ENCODE data around the gene KIAA1143. TPM values are rescaled to one million over a fixed set of nuclear protein-coding genes. Genes with fewer than 3 reads are reported as not detected.

Gene KIAA1143
- total RNA-seq (2014; rRNA removed; shearing (Covaris generic)), result 24.3 and 25.0 TPM in 2 replicates
- polyA plus RNA-seq (2016; fragmentation: Nextera tagmentation; extraction: Ambion mirVana), result 21.8 and 23.5 TPM in 2 replicates

GRCh38 chr3:44761424-44762169 lies at the start of gene KIAA1143, which contains the start of gene KIF15:
Gene KIAA1143 (minus strand): TSS chr3:44761619. CDS start chr3:44761602, 17 bp downstream.
Gene KIF15 (plus strand): TSS chr3:44761794. CDS start chr3:44761866, 72 bp downstream.
- WGBS, 2 experiments (ENCODE audit: low coverage in 1 of 2, low lambda C conversion rate in 2 of 2, missing lambda C conversion rate in 2 of 2), result 4 to 5% methylated on average over 60 to 62 of the region's 64 CpGs
- no peaks in the 10 kb centered on the region for H4K20me1 ChIP-seq (ENCODE audit: insufficient read depth)
- peaks cover 5% of the 10 kb centered on the region; the same call in 1 of the 2 replicates for H3K36me3 ChIP-seq (ENCODE audit: low read depth)
- peak within 1 kb of the TSS; percentile 94 for H3K4me2 ChIP-seq (ENCODE audit: unreplicated experiment)
- in situ Hi-C loops (cut with MboI), result no loop called here
- H2AFZ ChIP-seq, result peak within 1 kb of the TSS; percentile 98
- H3F3A ChIP-seq (ENCODE audit: insufficient read depth), result peaks cover 10% of the 10 kb centered on the region; the same call in 1 of the 2 replicates
- DNase-seq, result peak; percentile 97
- no peaks in the 10 kb centered on the region; the same call in none of the 2 replicates for H3K4me1 ChIP-seq (ENCODE audit: insufficient read depth)
- peak within 1 kb of the TSS; percentile 58 for H3K27ac ChIP-seq
- H3K9me3 ChIP-seq (ENCODE audit: low read depth), result no peaks in the 10 kb centered on the region
- TF ChIP-seq EZH2phosphoT487 (IDR thresholded peaks at IDR 0.05; ENCODE audit: insufficient read depth, low read depth), result no peak
- TF ChIP-seq EZH2 (IDR thresholded peaks at IDR 0.05; ENCODE audit: insufficient read depth, poor library complexity, severe bottlenecking), result no peak
- peaks cover 89% of the 10 kb centered on the region for H3K79me2 ChIP-seq (ENCODE audit: insufficient read depth)
- H3K4me3 ChIP-seq, result peak within 1 kb of the TSS; percentile 99
- no peaks in the 10 kb centered on the region for H3K27me3 ChIP-seq (replicated peaks; ENCODE audit: insufficient read depth)
- peak within 1 kb of the TSS; percentile 92 for H3K9ac ChIP-seq
- H3K9me2 ChIP-seq (ENCODE audit: insufficient read depth), result no peaks in the 10 kb centered on the region

DNA sequence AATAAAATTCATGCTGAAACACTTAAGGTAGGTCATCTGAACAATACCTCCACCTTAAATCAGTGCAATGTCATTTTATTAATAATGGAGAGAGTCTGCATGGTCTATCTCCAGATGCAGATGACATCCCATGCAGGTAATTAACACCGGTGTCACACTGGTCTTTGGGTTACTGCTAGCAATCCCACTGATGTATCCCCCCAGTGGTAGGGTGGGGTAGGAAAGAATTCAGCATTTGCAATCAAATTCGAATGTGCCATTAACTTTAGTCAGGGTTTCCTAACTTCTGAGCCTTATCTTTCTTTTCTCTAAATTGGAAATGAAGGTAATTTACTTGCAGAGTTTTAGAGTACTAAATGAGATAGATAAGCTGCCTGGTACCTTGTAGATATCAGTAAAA lies 44.5 kb upstream of the KIAA1143 start:
- Histone ChIP-seq H4K20me1 (ENCODE audit: insufficient read depth) (no peaks in the 10 kb centered on the region), H3K27ac (no peak overlapping the region), H2AFZ (no peak overlapping the region), H3K4me2 (ENCODE audit: unreplicated experiment) (no peak overlapping the region), H3K79me2 (ENCODE audit: insufficient read depth) (no peaks in the 10 kb centered on the region), H3K27me3 (replicated peaks; ENCODE audit: insufficient read depth) (no peaks in the 10 kb centered on the region), H3K4me3 (no peak overlapping the region), H3K9ac (no peak overlapping the region), H3K9me3 (ENCODE audit: low read depth) (no peaks in the 10 kb centered on the region), H3K4me1 (ENCODE audit: insufficient read depth) (no peaks in the 10 kb centered on the region), H3F3A (ENCODE audit: insufficient read depth) (no peaks in the 10 kb centered on the region), H3K9me2 (ENCODE audit: insufficient read depth) (no peaks in the 10 kb centered on the region), H3K36me3 (ENCODE audit: low read depth) (peaks cover 6% of the 10 kb centered on the region; the same call in 1 of the 2 replicates)
- no peak for TF ChIP-seq EZH2 (IDR thresholded peaks at IDR 0.05; ENCODE audit: insufficient read depth, poor library complexity, severe bottlenecking)
- no peak for TF ChIP-seq EZH2phosphoT487 (IDR thresholded peaks at IDR 0.05; ENCODE audit: insufficient read depth, low read depth)
- DNase-seq, result no peak
- WGBS, 2 experiments (ENCODE audit: low coverage in 1 of 2, low lambda C conversion rate in 2 of 2, missing lambda C conversion rate in 2 of 2), result 95 to 98% methylated on average over 2 of the region's 2 CpGs
- in situ Hi-C loops (cut with MboI), result no loop called here

GRCh38 chr3:44803298-44803697 lies 41.9 kb upstream of the KIAA1143 start:
- Histone ChIP-seq H3K4me3 (no peak overlapping the region), H3K79me2 (ENCODE audit: insufficient read depth) (no peaks in the 10 kb centered on the region), H4K20me1 (ENCODE audit: insufficient read depth) (no peaks in the 10 kb centered on the region), H3F3A (ENCODE audit: insufficient read depth) (no peaks in the 10 kb centered on the region), H3K9ac (no peak overlapping the region), H3K27me3 (replicated peaks; ENCODE audit: insufficient read depth) (no peaks in the 10 kb centered on the region), H3K36me3 (ENCODE audit: low read depth) (peaks cover 6% of the 10 kb centered on the region; the same call in 1 of the 2 replicates), H3K4me2 (ENCODE audit: unreplicated experiment) (no peak overlapping the region), H3K9me2 (ENCODE audit: insufficient read depth) (no peaks in the 10 kb centered on the region), H3K9me3 (ENCODE audit: low read depth) (no peaks in the 10 kb centered on the region), H3K27ac (no peak overlapping the region), H3K4me1 (ENCODE audit: insufficient read depth) (no peaks in the 10 kb centered on the region), H2AFZ (no peak overlapping the region)
- WGBS, 2 experiments (ENCODE audit: low coverage in 1 of 2, low lambda C conversion rate in 2 of 2, missing lambda C conversion rate in 2 of 2), result 98 to 99% methylated on average over 2 of the region's 2 CpGs
- no peak for DNase-seq
- in situ Hi-C loops (cut with MboI), result no loop called here
- TF ChIP-seq EZH2 (IDR thresholded peaks at IDR 0.05; ENCODE audit: insufficient read depth, poor library complexity, severe bottlenecking), result no peak
- TF ChIP-seq EZH2phosphoT487 (IDR thresholded peaks at IDR 0.05; ENCODE audit: insufficient read depth, low read depth), result no peak

GRCh38 chr3:44802011-44802410 lies 40.6 kb upstream of the KIAA1143 start:
- H3K9ac ChIP-seq, result no peak overlapping the region
- peaks cover 6% of the 10 kb centered on the region; the same call in 1 of the 2 replicates for H3K36me3 ChIP-seq (ENCODE audit: low read depth)
- TF ChIP-seq EZH2 (IDR thresholded peaks at IDR 0.05; ENCODE audit: insufficient read depth, poor library complexity, severe bottlenecking), result no peak
- TF ChIP-seq EZH2phosphoT487 (IDR thresholded peaks at IDR 0.05; ENCODE audit: insufficient read depth, low read depth), result no peak
- no peaks in the 10 kb centered on the region for H3K9me3 ChIP-seq (ENCODE audit: low read depth)
- in situ Hi-C loops (cut with MboI), result no loop called here
- no peak overlapping the region for H3K4me2 ChIP-seq (ENCODE audit: unreplicated experiment)
- H3K27ac ChIP-seq, result no peak overlapping the region
- no peaks in the 10 kb centered on the region for H3K9me2 ChIP-seq (ENCODE audit: insufficient read depth)
- DNase-seq, result no peak
- no peaks in the 10 kb centered on the region for H3F3A ChIP-seq (ENCODE audit: insufficient read depth)
- H2AFZ ChIP-seq, result no peak overlapping the region
- no peaks in the 10 kb centered on the region for H3K27me3 ChIP-seq (replicated peaks; ENCODE audit: insufficient read depth)
- no peaks in the 10 kb centered on the region for H4K20me1 ChIP-seq (ENCODE audit: insufficient read depth)
- 92 to 100% methylated on average over 2 of the region's 2 CpGs for WGBS, 2 experiments (ENCODE audit: low coverage in 1 of 2, low lambda C conversion rate in 2 of 2, missing lambda C conversion rate in 2 of 2)
- no peaks in the 10 kb centered on the region for H3K79me2 ChIP-seq (ENCODE audit: insufficient read depth)
- no peak overlapping the region for H3K4me3 ChIP-seq
- H3K4me1 ChIP-seq (ENCODE audit: insufficient read depth), result no peaks in the 10 kb centered on the region
